Endodermal cell (in vitro differentiated cells): ENCODE data around the gene GFPT1. TPM values are rescaled to one million over a fixed set of nuclear protein-coding genes. Genes with fewer than 3 reads are reported as not detected.

Experiments
- DNase-seq: peaks from one replicate; pipeline ENCODE4 v3.0.0-alpha.2; 2017
- H3K27ac ChIP-seq: 2 replicates; pipeline ENCODE4 v1.5.1; 2013; ENCODE audit warnings: mild to moderate bottlenecking, low read depth, low read length, moderate library complexity
- H3K27me3 ChIP-seq: 2 replicates; pipeline ENCODE4 v1.6.1; 2013; ENCODE audit warnings: mild to moderate bottlenecking, low read length, moderate library complexity; ENCODE audit not compliant: insufficient read depth, control insufficient read depth, poor library complexity, severe bottlenecking
- H3K36me3 ChIP-seq: 2 replicates; pipeline ENCODE4 v1.7.0; 2013; ENCODE audit warnings: mild to moderate bottlenecking, low read length, moderate library complexity; ENCODE audit not compliant: control insufficient read depth, insufficient read depth
- H3K4me1 ChIP-seq: one replicate; pipeline ENCODE4 v1.7.0; 2013; ENCODE audit warnings: low read length; ENCODE audit not compliant: control insufficient read depth, insufficient read depth
- H3K4me3 ChIP-seq: 2 replicates; pipeline ENCODE4 v1.5.1; 2013; ENCODE audit warnings: mild to moderate bottlenecking, low read length, moderate library complexity
- H3K9ac ChIP-seq: 2 replicates; pipeline ENCODE4 v1.6.1; 2013; ENCODE audit warnings: mild to moderate bottlenecking, low read length, moderate library complexity; ENCODE audit not compliant: poor library complexity, severe bottlenecking; ENCODE audit errors: extremely low read depth
- H3K9me3 ChIP-seq: 2 replicates; pipeline ENCODE4 v1.6.1; 2013; ENCODE audit warnings: mild to moderate bottlenecking, low read length, moderate library complexity; ENCODE audit not compliant: control insufficient read depth
- H3K27ac Mint-ChIP-seq: 2 replicates; pipeline ENCODE4 v1.8.0; 2020; ENCODE audit warnings: mixed read lengths
- H3K27me3 Mint-ChIP-seq: 2 replicates; pipeline ENCODE4 v1.8.0; 2021; ENCODE audit warnings: mild to moderate bottlenecking, mixed read lengths; ENCODE audit not compliant: insufficient read depth
- H3K36me3 Mint-ChIP-seq: 2 replicates; pipeline ENCODE4 v1.8.0; 2020; ENCODE audit warnings: low read depth, mixed read lengths
- H3K4me1 Mint-ChIP-seq: 2 replicates; pipeline ENCODE4 v1.8.0; 2020; ENCODE audit warnings: mixed read lengths
- H3K4me3 Mint-ChIP-seq: 2 replicates; pipeline ENCODE4 v1.8.0; 2020; ENCODE audit warnings: mild to moderate bottlenecking, moderate library complexity, mixed read lengths
- H3K9me3 Mint-ChIP-seq: 2 replicates; pipeline ENCODE4 v1.8.0; 2020; ENCODE audit warnings: mild to moderate bottlenecking, mixed read lengths
- WGBS, 2 experiments: methylation state at CpG; one replicate each; pipeline versions ENCODE4 v1.1.5 to v1.1.7; 2013; ENCODE audit warnings: missing lambda C conversion rate in 2 of 2, mixed read lengths in 1 of 2; ENCODE audit not compliant: insufficient coverage in 1 of 2, insufficient read length in 1 of 2; 5-methylcytosine and 5-hydroxymethylcytosine counted together
- total RNA-seq, 2 donors: library from RNA; stranded (reverse); fragmentation: NEBNext Ultra II Directional in 1 of 2; extraction: Animal tissue kit (Norgen Biotek cat#: 25700) in 1 of 2; gene quantifications; 2 replicates in 1 of 2; 3 replicates in 1 of 2; pipeline ENCODE4 v1.2.1, GENCODE V29; 2021
- TF ChIP-seq, protein P1 (sequence below): fragments of 200-600 bp; sonication (generic); conservative IDR thresholded peaks from 2 replicates; pipeline ENCODE4 v1.5.0; 2021; ENCODE audit warnings: antibody characterized with exemption, mild to moderate bottlenecking

The GFPT1 gene
- total RNA-seq, 2 donors from 2014 or later = 79.8 to 95.9 TPM

DNA sequence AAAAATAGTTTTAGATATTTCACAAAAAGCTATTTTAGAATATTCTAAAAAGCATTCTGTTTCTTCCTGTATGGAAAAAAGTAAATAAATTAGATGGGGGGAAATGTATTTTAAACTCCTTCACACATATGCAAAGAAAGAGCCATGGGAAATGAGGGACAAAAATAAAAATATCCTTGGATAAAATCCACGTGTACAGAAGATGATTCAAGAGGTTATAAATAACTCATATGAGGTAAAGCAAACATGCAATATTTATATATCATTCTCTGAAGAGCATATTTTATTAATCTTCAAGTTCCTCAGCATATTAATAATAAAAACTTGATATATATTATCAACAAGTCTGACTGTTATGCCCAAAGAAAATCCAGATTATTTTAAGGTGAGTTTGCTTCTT lies 8.8 kb upstream of the GFPT1 start:
- TF ChIP-seq, protein P1, sequence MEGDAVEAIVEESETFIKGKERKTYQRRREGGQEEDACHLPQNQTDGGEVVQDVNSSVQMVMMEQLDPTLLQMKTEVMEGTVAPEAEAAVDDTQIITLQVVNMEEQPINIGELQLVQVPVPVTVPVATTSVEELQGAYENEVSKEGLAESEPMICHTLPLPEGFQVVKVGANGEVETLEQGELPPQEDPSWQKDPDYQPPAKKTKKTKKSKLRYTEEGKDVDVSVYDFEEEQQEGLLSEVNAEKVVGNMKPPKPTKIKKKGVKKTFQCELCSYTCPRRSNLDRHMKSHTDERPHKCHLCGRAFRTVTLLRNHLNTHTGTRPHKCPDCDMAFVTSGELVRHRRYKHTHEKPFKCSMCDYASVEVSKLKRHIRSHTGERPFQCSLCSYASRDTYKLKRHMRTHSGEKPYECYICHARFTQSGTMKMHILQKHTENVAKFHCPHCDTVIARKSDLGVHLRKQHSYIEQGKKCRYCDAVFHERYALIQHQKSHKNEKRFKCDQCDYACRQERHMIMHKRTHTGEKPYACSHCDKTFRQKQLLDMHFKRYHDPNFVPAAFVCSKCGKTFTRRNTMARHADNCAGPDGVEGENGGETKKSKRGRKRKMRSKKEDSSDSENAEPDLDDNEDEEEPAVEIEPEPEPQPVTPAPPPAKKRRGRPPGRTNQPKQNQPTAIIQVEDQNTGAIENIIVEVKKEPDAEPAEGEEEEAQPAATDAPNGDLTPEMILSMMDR = no peak
- H3K36me3 Mint-ChIP-seq = peaks cover 42% of the 10 kb centered on the region
- H3K4me1 ChIP-seq = no peaks in the 10 kb centered on the region
- H3K9me3 ChIP-seq = no peaks in the 10 kb centered on the region
- no peaks in the 10 kb centered on the region for H3K27me3 ChIP-seq
- no peak overlapping the region for H3K4me3 Mint-ChIP-seq
- no peak overlapping the region for H3K27ac ChIP-seq
- H3K36me3 ChIP-seq = peaks cover 51% of the 10 kb centered on the region
- no peaks in the 10 kb centered on the region for H3K9me3 Mint-ChIP-seq
- no peak for DNase-seq
- H3K27me3 Mint-ChIP-seq = no peaks in the 10 kb centered on the region
- no peak overlapping the region for H3K27ac Mint-ChIP-seq
- WGBS, 2 experiments = no CpG with 5 or more reads among the region's 1 CpG
- peaks cover 4% of the 10 kb centered on the region for H3K4me1 Mint-ChIP-seq
- H3K9ac ChIP-seq = no peak overlapping the region
- no peak overlapping the region for H3K4me3 ChIP-seq

DNA sequence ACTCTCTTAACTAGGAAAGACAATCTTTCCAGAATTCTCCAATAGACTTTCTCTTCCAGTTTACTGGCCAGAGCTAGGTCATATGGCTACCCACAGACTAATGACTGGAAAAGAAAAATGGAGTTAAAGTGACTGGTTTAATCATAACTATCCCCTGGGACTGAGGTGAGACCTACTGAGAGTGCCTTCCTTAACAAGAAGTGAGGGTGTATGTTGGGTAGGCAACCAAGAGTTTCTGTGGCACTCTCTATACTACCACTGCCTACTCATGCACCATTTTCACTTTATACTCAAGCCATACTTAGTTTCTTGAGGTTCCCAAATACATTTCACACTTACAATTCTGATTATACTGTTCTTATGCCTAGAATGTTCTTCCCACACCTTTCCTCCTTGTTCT lies 6.9 kb upstream of the GFPT1 start:
- DNase-seq = no peak
- Mint-ChIP-seq H3K9me3 (no peaks in the 10 kb centered on the region), H3K27me3 (no peaks in the 10 kb centered on the region), H3K27ac (no peak overlapping the region), H3K4me1 (peaks cover 4% of the 10 kb centered on the region), H3K4me3 (no peak overlapping the region), H3K36me3 (peaks cover 27% of the 10 kb centered on the region)
- Histone ChIP-seq H3K9ac (no peak overlapping the region), H3K36me3 (peaks cover 38% of the 10 kb centered on the region), H3K27me3 (no peaks in the 10 kb centered on the region), H3K4me1 (no peaks in the 10 kb centered on the region), H3K9me3 (no peaks in the 10 kb centered on the region), H3K4me3 (no peak overlapping the region), H3K27ac (no peak overlapping the region)
- TF ChIP-seq, protein P1 = no peak

DNA sequence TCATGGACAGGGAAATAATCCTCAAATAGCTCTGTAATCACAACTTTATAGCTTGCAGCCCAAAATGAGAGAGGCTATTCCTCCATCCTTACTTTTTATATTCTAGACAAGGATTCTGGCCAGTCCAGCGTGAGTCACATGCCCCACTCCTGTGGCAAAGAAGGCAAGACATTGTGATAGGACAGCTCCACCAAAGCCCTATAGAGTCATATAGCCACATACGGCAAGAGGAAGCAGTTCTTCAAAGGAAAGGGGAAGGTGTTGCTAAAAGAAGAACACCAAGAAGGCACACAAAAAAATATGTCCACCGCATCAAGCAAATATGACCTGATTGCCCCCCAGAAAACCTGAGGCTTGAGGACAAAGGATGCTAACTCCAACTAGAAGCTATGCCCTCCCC lies 3.4 kb upstream of the GFPT1 start:
- peaks cover 16% of the 10 kb centered on the region for H3K4me1 Mint-ChIP-seq
- H3K27ac Mint-ChIP-seq = no peak overlapping the region
- Histone ChIP-seq H3K27me3 (no peaks in the 10 kb centered on the region), H3K9me3 (no peaks in the 10 kb centered on the region), H3K27ac (no peak overlapping the region), H3K36me3 (peaks cover 16% of the 10 kb centered on the region), H3K4me3 (no peak overlapping the region), H3K9ac (no peak overlapping the region), H3K4me1 (no peaks in the 10 kb centered on the region)
- peaks cover 7% of the 10 kb centered on the region for H3K36me3 Mint-ChIP-seq
- no peak overlapping the region for H3K4me3 Mint-ChIP-seq
- 95 to 100% methylated on average over 2 to 3 of the region's 3 CpGs for WGBS, 2 experiments
- TF ChIP-seq, protein P1 = no peak
- DNase-seq = no peak
- no peaks in the 10 kb centered on the region for H3K27me3 Mint-ChIP-seq
- H3K9me3 Mint-ChIP-seq = no peaks in the 10 kb centered on the region
